HUES64 (cell line): Measurements from ENCODE around the gene PTPRC.

ENCODE experiments used
- H3K27ac ChIP-seq: 2 replicates; pipeline ENCODE4 v1.7.0; 2013; ENCODE audit warnings: low read depth, low read length, inconsistent platforms
- H3K27me3 ChIP-seq: 2 replicates; pipeline ENCODE4 v1.6.1; 2013; ENCODE audit warnings: mild to moderate bottlenecking, low read length; ENCODE audit not compliant: insufficient read depth
- H3K36me3 ChIP-seq: 2 replicates; pipeline ENCODE4 v1.6.1; 2013; ENCODE audit warnings: mild to moderate bottlenecking, low read length; ENCODE audit not compliant: insufficient read depth
- H3K4me1 ChIP-seq: 2 replicates; pipeline ENCODE4 v1.6.1; 2013; ENCODE audit warnings: mild to moderate bottlenecking, low read length, moderate library complexity; ENCODE audit not compliant: insufficient read depth
- H3K4me3 ChIP-seq: 2 replicates; pipeline ENCODE4 v1.5.1; 2013; ENCODE audit warnings: mild to moderate bottlenecking, low read length, moderate library complexity
- H3K9ac ChIP-seq: 2 replicates; pipeline ENCODE4 v1.6.1; 2013; ENCODE audit warnings: mild to moderate bottlenecking, low read depth, low read length
- H3K9me3 ChIP-seq: 2 replicates; pipeline ENCODE4 v1.6.1; 2013; ENCODE audit warnings: low read depth, low read length; ENCODE audit not compliant: insufficient read depth
- WGBS: fragments of 150-250, 120-280 bp; methylation state at CpG from one replicate; pipeline ENCODE4 v1.1.7; 2013; ENCODE audit warnings: missing lambda C conversion rate; 5-methylcytosine and 5-hydroxymethylcytosine counted together

Gene PTPRC

DNA sequence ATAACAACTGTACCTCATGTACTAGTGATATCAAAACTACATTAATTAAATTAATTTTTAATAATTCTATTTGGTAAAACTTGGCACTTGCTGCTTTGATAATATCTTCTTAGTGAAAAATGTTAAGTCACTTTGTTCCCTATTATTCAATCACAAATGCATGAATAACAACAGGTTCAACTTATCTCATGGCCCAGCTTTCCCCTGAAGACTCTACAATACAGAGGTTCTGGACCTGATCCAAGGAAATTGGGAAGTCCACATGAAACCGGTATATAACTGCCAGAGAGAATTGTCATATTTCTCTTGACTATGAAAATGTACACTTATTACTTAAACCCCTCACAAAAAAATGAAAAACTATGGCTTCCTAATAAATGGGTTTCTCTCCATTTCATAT is 33.9 kb upstream of the PTPRC start:
- peaks cover 16% of the 10 kb centered on the region for H3K4me1 ChIP-seq
- H3K9me3 ChIP-seq = 0 out of 2 replicates have a peak, but pooled peaks cover 3% of the 10 kb centered on the region
- no peak overlapping the region for H3K27ac ChIP-seq
- H3K9ac ChIP-seq = no peak overlapping the region
- H3K27me3 ChIP-seq = no peaks in the 10 kb centered on the region
- WGBS = 100% methylated on average over 1 of the region's 1 CpG
- H3K36me3 ChIP-seq = no peaks in the 10 kb centered on the region
- no peak overlapping the region for H3K4me3 ChIP-seq

DNA sequence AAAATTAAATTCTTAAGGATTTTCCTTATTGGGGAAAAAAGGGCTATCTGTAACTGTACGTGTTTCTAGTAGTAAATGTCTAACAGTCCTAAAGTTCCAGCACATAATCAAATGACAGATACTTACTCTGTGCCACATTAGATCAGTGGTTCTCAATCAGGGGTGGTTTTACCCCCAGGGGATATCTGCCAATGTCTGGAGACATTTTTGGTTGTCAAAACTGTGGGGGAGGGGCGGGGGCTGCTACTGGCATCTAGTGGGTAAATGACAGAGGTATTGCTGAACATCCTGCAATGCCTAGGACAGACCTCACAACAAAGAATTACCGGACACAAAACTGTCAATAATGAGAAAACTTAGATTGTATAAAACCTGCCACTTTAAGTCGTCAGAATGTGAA is 33.4 kb upstream of the PTPRC start:
- Histone ChIP-seq H3K4me3 (no peak overlapping the region), H3K4me1 (peaks cover 16% of the 10 kb centered on the region), H3K27ac (no peak overlapping the region), H3K9me3 (0 out of 2 replicates have a peak, but pooled peaks cover 3% of the 10 kb centered on the region), H3K27me3 (no peaks in the 10 kb centered on the region), H3K9ac (no peak overlapping the region), H3K36me3 (no peaks in the 10 kb centered on the region)
- 60% methylated on average over 4 of the region's 4 CpGs for WGBS

DNA sequence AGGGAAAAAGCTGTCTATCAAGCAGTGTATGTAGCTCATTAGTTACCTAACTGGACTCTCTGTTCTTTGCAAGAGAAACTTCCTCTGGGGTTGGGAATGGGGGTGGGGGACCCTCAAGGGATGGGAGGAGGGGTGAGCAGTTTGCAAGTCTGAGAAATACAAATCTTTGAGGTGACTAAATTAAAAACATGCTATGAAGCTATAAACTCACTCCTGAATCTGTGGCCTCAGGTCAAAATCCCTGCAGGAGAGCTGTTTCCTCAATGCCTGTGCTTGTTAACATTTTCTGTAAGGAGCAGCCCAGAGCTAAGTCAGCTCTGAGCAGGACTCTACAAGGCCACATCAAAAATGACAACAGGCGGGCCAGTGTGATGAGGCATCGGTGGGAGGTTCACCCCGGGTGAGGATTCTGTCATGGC is 32.8 kb upstream of the PTPRC start:
- H3K36me3 ChIP-seq = no peaks in the 10 kb centered on the region
- H3K27me3 ChIP-seq = no peaks in the 10 kb centered on the region
- WGBS = 71% methylated on average over 3 of the region's 3 CpGs
- H3K27ac ChIP-seq = no peak overlapping the region
- H3K4me3 ChIP-seq = no peak overlapping the region
- peaks cover 16% of the 10 kb centered on the region for H3K4me1 ChIP-seq
- H3K9ac ChIP-seq = no peak overlapping the region
- no peaks in the 10 kb centered on the region for H3K9me3 ChIP-seq

- H3K9me3 ChIP-seq = no peaks in the 10 kb centered on the region
- peaks cover 16% of the 10 kb centered on the region for H3K4me1 ChIP-seq
- no peak overlapping the region for H3K27ac ChIP-seq
- no peaks in the 10 kb centered on the region for H3K27me3 ChIP-seq
- H3K9ac ChIP-seq = no peak overlapping the region
- no peak overlapping the region for H3K4me3 ChIP-seq
- H3K36me3 ChIP-seq = no peaks in the 10 kb centered on the region
- 100% methylated on average over 1 of the region's 2 CpGs for WGBS
Measured at GRCh38 chr1:198607714-198608113, 31.1 kb upstream of the PTPRC start.

DNA sequence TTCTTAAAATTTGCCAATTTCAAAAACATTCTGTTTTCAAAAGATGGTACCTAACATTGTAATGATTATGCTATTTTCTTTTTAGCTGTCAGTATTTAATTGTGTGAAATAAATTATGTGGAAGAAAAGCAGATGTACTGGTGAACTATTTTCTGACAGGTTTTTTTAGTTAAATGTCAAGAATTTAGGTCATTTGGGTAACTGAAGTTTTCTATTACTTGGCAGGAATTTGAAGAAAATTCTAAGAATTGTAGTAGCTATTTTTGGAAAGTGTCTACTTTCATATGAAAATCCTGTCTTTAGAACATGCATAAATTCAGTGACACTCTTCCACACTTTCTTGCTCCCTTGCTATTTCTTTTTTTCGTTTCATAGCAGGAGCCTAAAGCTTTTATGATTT is 28.5 kb upstream of the PTPRC start:
- Histone ChIP-seq H3K36me3 (no peaks in the 10 kb centered on the region), H3K4me3 (no peak overlapping the region), H3K9me3 (no peaks in the 10 kb centered on the region), H3K4me1 (peaks cover 11% of the 10 kb centered on the region), H3K27ac (no peak overlapping the region), H3K9ac (no peak overlapping the region), H3K27me3 (no peaks in the 10 kb centered on the region)
- WGBS = 95% methylated on average over 1 of the region's 1 CpG

DNA sequence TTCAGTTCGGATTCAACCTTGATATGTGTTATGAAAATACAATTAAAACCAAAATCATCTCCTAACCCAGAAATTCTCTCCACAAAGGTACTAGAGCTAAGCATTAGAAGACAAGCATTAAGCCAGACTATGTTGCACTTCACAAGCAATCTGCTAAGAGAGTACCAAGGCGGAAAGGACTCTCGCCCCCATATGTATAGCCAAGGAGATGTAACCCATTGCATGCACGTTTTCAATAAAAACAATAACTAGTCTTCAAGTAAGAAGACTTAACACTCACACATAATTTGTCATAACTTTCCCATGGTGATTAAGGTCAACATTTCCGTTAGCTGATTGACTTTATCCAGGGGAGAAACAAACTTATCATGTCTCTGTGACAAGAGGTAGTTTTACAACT is 27.6 kb upstream of the PTPRC start:
- Histone ChIP-seq H3K27ac (no peak overlapping the region), H3K4me1 (peaks cover 3% of the 10 kb centered on the region), H3K9me3 (no peaks in the 10 kb centered on the region), H3K36me3 (no peaks in the 10 kb centered on the region), H3K9ac (no peak overlapping the region), H3K27me3 (no peaks in the 10 kb centered on the region), H3K4me3 (no peak overlapping the region)
- WGBS = 98% methylated on average over 4 of the region's 5 CpGs

GRCh38 chr1:198612471-198613260 is 26.2 kb upstream of the PTPRC start:
- Histone ChIP-seq H3K4me3 (no peak overlapping the region), H3K27ac (no peak overlapping the region), H3K9ac (no peak overlapping the region), H3K9me3 (no peaks in the 10 kb centered on the region), H3K36me3 (no peaks in the 10 kb centered on the region), H3K4me1 (no peaks in the 10 kb centered on the region), H3K27me3 (no peaks in the 10 kb centered on the region)
- WGBS = over 99% methylated on average over 5 of the region's 6 CpGs

DNA sequence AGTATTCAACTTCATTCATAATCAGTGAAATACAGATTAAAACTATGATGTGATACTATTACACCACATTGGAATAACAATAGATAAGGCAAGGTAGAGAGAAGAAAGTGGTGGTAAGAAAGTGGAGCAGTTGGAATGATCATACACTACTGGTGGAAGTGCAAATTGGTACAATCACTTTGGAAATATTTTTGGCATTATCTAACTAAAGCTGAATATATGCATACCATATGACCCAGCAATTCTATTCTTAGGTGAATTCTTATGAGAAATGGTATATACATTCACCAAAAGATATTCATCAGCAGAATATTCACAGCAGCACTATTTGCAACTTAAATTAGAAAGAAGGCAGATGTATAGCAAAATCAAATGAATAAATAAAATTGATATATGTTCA is 21.4 kb upstream of the PTPRC start:
- H3K27ac ChIP-seq = no peak overlapping the region
- H3K4me1 ChIP-seq = no peaks in the 10 kb centered on the region
- no peak overlapping the region for H3K4me3 ChIP-seq
- H3K9ac ChIP-seq = no peak overlapping the region
- no peaks in the 10 kb centered on the region for H3K27me3 ChIP-seq
- H3K36me3 ChIP-seq = no peaks in the 10 kb centered on the region
- H3K9me3 ChIP-seq = no peaks in the 10 kb centered on the region

DNA sequence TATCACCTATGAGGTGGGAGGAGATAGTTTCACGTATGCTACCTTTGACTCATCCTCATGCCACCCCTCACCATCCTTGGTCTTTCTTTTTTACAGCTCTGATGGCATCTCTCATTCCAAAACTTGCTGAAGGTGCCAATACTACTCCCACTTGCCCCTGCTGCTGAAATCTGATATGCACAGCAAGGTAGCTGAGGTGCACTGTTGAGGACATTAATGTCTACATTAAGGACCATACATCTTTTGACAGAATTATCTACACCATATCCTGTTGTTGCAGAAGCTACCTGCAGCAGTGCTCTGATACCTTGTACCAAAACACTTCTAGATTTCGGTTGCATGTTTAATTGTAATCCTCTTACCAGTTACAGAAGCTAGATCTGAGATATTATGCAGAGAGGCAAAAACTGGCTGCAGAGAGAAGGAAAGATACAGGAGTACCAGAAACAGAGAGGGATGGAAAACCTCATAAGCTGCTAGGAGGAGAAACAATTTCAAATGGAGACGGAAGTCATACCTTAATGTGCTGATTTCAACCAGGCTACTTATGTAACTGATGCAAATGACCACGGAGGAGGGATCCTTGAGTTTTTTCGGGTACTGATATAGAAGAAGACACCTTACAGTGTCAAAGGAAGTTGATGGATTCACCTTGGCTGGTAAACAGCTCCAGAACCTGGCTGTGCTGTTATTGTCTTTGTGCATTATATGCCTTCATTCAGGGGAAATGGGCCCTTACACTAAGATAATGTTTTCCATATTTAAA is 19.3 kb upstream of the PTPRC start:
- Histone ChIP-seq H3K9me3 (no peaks in the 10 kb centered on the region), H3K4me3 (no peak overlapping the region), H3K36me3 (no peaks in the 10 kb centered on the region), H3K9ac (no peak overlapping the region), H3K27ac (no peak overlapping the region), H3K27me3 (no peaks in the 10 kb centered on the region), H3K4me1 (no peaks in the 10 kb centered on the region)
- WGBS = 94% methylated on average over 5 of the region's 5 CpGs

GRCh38 chr1:198620218-198620617 is 18.6 kb upstream of the PTPRC start:
- H3K9ac ChIP-seq = no peak overlapping the region
- H3K36me3 ChIP-seq = no peaks in the 10 kb centered on the region
- 97% methylated on average over 3 of the region's 3 CpGs for WGBS
- H3K27me3 ChIP-seq = no peaks in the 10 kb centered on the region
- H3K9me3 ChIP-seq = no peaks in the 10 kb centered on the region
- H3K4me1 ChIP-seq = no peaks in the 10 kb centered on the region
- H3K4me3 ChIP-seq = no peak overlapping the region
- no peak overlapping the region for H3K27ac ChIP-seq

DNA sequence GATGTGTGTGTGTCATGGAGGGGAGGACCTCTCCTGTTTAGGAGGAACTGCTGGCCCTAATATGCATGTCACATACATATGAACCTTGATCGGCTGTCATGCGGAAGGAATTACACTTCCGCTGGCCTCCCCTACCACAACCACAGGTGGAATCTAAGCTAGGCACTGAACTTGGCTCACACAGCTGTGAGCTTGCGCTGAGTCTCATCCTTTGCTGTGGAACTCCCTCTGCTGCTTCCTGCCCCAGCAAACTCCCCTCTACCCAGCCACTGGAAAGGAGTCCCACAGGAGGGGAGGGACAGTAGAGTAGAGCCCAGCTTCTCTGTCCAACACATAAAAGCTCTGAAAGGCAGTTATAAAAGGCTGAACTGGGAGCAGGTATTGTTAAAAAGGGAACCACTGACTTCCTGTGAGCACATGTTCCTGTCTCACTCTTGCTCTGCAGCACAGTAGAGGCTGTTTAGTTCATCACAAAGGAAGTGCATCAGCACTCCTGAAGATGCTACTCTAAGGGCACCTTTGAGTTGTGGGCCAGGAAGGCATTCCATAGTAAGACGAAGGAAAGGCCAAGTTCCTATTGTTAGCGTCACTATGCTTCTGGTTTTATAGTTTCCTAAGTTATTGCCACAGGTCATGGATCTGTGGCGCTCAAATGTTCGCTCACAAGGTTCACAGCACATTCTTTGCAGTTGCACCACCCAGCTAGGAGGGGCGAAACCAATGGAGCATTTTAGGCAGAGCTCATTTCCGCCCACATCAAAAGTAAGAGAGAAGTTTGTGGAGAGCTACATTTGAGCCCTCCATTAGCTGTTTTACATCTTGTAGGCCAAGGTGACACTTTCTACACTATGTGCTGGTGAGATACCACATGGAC is 17.7 kb upstream of the PTPRC start:
- H3K4me3 ChIP-seq = no peak overlapping the region
- no peaks in the 10 kb centered on the region for H3K4me1 ChIP-seq
- no peak overlapping the region for H3K9ac ChIP-seq
- no peaks in the 10 kb centered on the region for H3K9me3 ChIP-seq
- no peaks in the 10 kb centered on the region for H3K36me3 ChIP-seq
- H3K27me3 ChIP-seq = no peaks in the 10 kb centered on the region
- H3K27ac ChIP-seq = no peak overlapping the region
- 94% methylated on average over 10 of the region's 10 CpGs for WGBS
